GM18861 (cell line): ENCODE results near the gene SH3RF3.

Experiments used
- ATAC-seq: cut with Tn5 transposase; IDR thresholded peaks from one replicate; pipeline ENCODE4 v1.9.1; 2021; ENCODE audit not compliant: unreplicated experiment

Gene SH3RF3

DNA sequence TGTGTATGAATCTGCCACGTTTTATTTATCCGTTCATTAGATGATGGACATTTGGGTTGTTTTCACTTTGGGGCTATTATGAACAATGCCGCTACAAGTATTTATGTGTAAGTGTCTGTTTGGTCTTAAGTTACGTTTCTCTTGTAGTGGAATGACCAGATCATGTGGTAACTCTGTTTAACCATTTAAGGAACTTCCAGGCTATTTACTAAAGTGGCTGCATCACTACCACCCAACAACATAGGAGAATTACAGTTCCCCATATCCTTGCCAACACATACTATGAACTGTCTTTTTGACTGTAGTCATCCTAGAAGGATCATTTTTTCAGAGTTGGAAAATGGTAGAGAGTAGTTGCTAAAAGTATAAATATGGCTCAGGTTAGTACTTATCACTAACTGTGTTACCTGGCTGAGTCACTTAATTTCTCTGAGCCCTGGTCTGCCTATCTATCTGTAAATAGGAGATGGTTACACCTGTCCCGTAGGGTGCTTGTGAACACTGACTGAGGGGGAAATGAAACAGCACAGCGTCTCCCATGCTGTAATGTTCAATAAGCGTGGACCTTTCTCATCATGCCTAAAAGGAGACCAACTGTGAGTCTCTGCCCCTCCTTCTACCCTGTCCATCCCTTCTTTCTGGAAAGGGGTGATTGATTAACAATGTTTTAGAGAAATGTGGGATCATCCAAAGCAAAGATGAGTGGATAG is 103.1 kb downstream of the SH3RF3 start:
- ATAC-seq = no peak

DNA sequence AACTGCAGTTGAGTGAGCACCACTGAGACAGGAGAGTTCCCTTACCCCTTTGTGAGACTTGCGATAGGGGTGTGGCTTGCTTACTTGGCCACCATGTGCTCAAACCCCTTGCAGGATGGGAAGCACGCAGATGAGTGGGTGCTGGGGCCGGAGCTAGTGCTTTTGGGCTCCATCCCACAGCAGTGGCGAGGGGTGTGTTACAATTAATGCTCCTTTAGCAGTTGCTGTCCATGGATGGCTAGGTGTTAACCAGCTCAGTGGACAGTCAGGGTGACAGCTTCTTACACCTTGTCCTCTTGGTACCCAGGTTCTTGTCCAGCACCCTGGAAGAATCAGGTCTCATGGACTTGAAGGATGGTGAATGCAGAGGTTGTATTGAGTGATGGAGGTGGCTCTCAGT is 103.9 kb downstream of the SH3RF3 start:
- no peak for ATAC-seq

DNA sequence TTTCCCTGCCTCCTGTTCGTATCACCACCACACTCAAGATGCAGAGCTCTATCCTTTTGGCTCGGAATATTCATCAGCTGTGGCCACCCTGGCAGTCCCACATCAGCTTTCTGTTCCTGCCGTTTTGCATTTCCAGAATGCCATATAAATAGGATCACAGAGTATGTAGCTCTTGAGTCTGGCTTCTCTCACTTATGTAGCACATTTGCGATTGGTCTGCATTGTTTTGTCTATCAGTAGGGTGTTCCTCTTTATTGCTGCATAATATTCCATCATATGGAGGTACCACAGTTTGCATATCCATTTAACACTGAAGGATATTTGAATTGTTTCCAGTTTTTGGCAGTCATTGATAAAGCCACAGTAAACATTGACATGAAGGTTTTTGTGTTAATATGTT is 104.6 kb downstream of the SH3RF3 start:
- ATAC-seq = no peak

DNA sequence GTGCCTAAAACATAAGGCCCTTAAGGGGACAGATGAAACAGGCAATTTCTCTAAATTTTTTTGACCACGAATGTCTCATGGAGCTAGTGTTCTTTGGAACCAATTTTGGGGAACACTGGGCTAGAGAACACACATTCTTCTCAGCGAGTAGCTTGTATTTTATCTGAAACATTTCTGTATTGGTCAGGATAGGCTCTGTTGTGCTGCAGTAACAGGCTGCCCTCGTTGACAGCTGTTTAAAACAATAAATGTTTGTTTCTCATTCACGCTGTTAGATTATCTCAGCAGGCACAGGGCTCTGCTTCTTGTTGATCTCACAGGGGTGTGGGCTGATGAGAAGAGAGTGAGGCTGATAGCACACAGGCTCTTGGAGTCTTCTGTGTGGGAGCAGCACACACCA is 105.3 kb downstream of the SH3RF3 start:
- no peak for ATAC-seq

DNA sequence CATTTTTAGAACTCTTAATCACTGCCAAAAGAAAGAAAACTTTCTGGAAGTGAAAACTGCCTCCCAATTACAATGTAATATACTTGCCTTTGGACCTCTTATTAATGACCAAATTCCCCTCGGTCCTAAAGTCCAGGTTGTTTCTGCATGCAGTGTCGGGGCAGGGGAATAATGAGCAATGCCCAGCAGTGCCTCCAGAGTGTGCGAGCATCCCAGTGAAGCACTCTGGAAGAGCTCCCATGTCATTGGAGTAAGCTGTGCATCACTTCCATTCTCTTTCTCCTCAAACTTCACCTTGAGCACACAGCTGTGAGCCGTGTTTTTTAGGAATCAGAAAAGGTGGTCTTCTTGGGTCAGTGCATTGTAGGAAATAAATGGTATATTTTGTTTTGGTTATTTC is 107.1 kb downstream of the SH3RF3 start:
- ATAC-seq = no peak

DNA sequence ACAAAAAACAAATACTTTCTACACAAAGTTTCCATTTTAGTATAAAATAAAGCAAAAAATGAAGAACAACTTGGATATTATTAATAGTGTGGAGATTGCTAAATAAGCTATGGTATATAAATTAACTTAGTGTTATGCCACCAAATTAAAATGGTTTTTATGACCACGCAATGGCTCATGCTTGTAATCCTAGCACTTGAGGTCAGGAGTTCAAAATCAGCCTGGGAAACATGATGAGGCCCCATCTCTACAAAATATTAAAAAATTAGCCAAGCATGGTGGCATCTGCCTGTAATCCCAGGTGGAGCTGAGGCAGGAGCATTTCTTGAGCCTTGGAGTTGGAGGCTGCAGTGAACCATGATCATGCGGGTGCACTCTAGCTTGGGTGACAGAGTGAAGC is 108.8 kb downstream of the SH3RF3 start:
- no peak for ATAC-seq

DNA sequence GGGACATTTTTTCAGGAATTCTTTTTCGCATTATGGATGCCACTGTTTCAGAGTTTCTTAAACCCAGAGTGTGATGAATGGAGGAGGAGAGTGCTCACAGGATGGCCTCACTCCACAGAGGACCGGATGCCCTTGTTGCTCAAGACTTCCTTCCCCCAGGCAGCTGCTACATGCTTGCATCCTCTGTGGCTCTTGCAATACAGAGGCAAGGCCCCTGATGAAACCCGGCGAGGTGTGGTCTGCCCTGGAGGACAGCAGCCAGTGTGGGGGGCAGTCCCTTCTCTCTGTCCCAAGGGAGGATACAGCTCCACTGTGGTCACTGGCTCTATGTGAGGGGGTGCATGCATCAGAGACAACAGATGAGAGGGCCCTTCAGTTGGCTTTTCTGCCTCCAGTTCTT is 109.6 kb downstream of the SH3RF3 start:
- peak; percentile 95 for ATAC-seq

DNA sequence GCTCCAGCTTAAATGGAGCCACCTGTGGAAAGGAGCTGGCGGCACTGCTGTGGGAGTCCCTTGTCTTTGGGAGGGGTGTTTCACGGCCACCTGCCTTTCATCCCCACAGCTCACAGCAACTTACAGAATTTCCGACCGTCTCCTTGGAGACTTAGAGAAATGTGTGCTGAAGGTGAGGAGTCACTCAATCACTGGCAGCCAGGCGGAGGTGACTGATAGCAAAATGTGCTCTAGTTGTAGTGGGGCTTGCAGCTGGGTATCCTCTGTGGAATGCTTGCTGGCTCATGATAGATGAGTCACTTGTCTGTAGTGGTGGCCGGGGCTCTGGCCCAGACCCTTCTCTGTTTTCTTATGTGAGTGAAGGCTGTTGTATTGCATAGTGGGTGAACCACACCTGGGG is 110.7 kb downstream of the SH3RF3 start:
- no peak for ATAC-seq

DNA sequence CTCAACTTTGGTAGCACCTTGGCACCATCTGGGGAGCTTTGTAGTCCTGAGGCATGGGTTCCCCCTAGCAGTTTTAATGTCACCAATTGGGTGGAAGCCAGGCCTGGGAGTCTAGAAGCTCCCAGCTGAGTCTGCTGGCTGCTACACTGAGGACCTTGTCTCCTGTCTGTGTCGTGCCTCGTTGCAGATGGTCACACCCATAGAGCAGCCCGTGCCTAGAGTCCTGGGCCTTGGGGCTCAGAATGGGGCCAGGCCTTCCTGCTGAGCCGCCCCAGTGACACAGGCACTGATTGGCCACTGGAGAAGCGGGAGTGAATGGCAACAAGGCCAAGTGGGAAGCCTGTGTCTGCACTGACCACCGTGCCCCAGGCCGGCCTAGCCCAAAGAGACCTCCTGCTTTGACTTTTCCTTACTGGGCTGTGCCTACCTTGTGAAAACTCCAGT is 113.2 kb downstream of the SH3RF3 start:
- ATAC-seq = no peak

DNA sequence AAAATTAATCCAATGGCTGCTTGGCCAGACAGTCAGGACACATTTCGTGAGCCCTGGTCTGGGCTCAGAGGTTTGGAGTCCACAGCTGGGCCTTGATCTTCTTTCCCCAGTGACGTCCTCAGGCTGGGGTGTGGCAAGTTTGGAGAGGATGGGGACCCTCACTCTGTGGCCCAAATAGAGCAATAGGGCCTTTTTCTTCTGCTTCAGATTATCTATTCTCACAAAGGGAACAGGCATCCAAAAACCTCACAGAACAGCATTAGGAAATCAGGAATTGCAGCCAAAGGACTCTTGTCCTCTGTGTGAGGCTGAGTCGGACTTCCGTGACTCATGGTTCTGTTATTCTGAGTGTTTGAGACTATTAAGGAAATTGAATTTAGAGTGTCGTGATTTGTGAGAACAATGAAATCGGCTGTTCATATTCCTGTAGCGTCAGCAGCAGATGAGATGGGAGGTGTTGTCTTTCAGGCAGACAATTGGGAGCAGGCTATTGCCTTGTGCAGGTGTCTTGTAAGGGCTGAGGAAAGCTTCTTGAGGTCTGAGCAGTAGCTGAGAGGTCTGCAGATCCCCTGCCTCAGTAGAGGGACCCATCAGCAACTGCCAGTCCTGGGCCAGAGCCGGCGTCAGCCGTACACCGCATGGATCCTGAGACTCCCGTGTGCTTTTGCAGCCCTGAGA is 113.8 kb downstream of the SH3RF3 start:
- ATAC-seq = no peak

DNA sequence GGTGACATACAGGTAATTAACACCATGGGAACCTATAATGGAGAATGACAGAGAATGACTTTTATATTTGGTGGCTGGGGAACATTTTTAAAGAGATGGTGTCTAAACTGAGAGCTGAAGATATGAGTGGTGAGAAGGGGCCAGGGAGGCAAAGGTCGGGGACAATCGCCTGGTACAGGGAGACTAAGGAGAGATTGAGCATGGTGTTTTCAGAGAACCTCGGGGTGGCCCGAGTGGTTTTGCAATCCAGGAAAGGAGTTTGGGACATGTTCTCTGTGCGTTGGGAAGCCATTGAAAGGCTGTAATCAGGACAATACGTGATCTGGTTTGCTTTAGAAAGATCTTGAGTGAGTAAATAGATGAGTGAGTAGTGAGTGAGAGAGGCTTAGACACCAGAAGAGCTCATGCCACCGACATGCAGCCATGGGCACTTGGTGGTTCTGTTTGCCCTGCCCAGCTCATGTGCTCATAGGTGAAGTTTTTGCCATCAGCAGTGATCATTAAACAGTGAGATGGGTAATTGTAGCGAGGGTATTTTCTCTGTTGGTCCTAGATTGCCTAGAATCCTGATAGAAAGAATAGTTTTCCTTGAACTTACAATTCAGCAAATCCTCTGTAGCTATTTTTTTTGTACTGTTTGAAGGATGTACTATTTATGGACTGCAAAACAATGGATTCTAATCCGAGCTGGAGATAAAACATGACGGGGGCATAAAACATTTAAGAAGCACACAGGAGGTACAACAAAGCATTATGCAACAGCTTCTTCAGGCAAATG is 114.7 kb downstream of the SH3RF3 start:
- no peak for ATAC-seq

DNA sequence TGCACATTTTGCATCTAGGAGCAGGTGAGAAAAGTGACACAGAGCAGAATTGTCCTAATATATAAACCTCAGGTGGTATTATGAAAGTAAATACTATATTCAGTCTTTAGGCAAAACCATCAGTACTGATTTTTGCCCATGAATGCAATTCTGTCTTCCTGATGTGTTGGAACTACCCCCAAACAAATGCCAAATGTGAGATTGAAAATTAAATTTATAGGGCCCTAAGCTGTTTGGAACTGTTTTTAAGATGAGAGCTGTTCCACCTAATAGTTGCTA is 115.2 kb downstream of the SH3RF3 start:
- no peak for ATAC-seq

DNA sequence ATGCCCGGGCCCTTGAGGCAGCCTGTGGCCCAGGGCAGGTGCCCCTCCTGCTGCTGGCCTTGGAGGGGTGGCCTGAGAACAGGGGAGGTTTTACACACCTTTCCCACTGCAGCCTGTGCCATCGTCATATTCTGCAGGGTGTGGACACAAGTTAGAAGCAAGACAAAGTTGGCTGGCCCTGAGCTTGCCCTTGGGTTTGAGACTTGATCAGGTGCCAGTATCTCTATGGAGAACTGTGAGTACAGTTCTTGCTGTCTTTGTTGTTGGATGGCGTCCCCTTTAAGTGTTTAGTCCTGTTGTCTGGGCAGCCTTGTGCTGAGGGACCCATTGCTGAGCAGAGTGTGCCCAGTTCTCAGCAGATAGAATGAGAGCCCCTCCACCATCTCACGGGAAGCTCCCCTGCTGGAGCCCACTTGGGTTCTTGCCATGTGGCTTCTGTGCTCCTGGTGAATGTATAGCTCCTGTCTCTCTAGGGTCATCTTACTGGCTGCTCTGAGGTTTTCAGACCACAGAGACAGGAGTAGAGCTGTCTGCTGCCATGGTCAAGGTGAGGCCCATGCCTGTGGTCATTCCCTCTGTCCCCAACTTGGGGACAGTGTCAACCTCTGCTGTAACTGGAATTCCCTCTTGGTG is 115.9 kb downstream of the SH3RF3 start:
- ATAC-seq = no peak

DNA sequence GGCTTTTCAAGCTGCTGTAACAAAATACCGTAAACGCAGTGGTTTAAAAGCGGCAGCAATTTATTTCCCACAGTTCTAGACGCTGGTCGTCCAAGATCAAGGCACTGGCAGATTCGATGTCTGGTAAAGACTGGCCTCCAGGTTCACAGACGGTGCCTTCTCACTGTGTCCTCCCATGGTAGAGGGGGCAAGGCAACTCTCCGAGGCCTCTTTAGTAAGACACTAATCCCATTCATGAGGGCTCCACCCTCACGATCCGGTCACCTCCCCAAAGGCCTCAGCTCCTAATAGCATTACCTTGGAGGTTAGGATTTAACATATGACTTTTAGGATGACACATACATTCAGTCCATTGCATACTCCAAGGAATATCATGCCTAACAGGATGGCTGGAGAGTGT is 117.2 kb downstream of the SH3RF3 start:
- no peak for ATAC-seq

DNA sequence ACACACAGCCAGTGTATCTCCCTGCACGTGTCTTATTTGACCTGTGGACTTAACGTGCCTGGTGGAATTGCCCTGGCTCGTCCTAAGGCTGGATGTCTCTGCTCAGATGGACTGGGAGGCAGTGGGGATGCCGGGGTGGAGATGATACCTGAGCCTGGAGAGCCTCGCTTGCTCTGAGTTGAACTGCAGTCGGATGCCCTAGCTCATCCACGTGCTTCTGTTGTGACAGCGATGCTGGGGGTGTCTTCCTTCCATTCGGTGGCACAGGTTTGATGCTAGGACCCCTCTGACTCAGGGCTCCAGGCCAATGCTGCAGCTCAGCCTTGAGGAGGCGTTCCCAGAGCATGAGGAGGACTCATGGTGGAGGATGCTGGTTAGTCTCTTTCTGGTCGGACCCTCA is 117.6 kb downstream of the SH3RF3 start:
- ATAC-seq = no peak

DNA sequence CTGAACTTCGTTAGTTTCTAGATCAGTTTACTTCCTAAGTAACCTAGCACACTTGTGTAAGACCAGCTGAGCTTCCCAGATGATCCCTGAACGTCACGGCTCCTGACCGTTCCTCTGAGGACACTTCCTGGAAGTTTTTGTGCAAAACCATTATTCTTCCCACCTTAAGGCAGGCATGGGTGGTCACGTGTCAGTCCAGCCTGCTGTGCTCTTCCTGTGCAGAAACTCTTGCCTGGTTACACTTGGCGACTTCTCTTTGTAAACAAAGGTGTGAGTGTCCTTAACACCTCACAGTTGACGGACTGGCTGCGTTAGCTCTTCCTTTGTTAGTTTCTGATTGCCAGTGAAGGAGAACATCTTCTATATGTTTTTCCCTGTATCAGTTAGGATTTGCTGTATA is 118.3 kb downstream of the SH3RF3 start:
- ATAC-seq = no peak

DNA sequence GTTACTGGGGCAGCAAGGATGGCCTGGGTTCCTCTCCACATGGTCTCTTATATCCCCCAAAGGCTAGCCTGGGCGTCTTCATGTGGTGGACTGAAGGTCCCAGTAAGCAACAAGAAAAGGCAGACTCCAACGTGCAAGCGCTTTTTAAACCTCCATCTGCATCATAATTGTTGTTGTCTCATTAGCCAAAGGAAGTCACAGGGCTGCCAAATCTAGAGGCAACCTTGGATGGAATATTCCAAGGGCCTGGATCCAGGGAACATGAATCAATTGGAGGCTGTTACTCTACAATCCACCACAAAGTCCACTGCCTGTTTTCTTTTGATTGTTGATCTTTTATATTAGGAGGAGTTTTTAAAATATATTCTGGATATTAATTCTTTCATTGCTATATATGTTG is 118.8 kb downstream of the SH3RF3 start:
- ATAC-seq = no peak

DNA sequence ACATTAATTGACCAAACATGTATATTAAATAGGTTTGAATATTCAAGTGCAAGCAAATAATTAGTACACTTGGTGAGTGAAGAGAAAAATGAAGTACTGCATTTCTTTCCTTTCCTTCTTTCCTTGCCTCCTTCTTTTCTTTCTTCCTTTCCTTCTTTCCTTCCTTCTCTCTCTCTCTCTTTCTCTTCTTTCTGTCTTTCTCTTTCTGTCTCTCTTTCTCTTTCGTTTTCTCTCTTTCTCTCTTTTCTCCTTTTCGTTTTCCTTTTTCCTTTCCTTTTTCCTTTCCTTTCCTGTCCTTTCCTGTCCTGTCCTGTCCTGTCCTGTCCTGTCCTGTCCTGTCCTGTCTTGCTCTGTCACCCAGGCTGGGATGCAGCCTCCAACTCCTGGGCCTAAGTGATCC is 119.6 kb downstream of the SH3RF3 start:
- no peak for ATAC-seq

DNA sequence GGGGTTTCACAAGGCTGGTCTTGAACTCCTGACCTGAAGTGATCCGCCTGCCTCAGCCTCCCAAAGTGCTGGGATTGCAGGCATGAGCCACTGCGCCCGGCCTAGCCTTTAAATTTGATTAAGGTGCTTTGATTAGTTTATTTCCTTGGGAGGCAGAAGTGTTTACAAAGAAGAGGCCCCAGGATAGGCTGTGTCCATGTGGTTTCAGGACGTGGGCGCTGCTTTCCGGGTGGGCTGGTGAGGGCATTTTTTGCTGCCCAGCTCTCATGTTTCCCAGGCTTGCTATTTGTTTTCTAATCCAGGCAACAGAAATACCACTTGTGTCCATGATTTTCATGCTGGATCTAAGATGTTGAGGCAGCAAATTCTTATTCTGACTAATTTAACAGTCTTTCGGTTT is 124.2 kb downstream of the SH3RF3 start:
- no peak for ATAC-seq

DNA sequence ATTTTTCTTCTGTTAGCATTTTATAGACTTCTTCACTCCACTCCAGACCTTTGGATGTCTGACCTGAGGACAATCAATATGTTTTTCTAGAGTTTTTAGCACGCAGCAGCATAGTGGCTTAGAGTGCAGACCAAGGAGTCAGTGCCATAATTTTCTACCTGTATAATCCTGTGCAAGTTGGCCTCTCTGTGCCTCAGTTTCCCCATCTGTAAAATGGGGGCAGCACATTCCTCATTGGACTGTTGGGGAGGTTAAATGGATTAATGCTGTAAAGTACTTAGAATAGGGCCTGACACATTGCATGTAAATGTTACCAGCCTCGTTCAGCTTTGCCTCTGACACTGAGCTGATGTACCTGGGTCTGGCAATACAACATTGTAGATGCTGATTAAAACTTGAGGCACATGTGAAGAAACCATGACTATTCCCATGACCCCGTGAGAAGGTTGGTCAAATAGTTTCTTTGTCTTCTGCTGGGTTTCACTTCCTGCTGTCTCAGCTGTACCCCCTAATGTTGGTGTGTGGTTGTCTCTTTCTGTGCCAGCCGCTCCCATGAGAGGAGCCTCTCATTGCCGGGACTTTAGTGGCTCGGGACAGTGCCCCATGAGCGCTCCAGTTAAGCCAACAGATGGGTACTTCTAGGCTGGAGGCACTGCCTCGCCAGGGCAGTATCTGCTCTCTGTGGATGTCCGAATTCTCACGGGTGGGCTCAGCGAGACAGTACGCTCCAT is 125.3 kb downstream of the SH3RF3 start:
- peak; percentile 88 for ATAC-seq

DNA sequence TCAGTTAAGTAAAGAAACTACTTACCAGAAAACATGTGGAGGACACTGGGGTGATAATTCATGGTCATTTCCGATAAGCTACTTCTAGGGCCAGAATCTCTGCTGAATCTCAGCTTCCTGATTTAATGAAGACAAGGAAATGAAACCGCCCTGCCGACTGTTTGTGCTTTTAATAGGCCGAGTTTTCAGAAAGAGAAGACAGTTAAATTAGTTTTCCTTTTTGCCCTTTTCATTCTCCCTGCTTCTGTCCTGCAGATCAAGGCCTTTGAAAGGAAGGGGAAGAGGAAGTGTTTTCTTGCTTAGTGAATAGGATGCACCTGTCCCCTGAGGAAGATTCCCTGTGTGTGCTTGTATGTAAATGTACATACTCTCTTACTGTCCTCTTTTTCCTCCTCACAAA is 126.6 kb downstream of the SH3RF3 start:
- no peak for ATAC-seq
